HepG2 (cell line): Measurements from ENCODE around the gene NUDT1. TPM values are rescaled to one million over a fixed set of nuclear protein-coding genes. Genes with fewer than 3 reads are reported as not detected.

Experiments used
- ATAC-seq: fragments of 200-7000 bp; cut with Tn5 transposase; 3 replicates; pipeline ENCODE4 v1.9.1; 2020; ENCODE audit warnings: mild to moderate bottlenecking, moderate library complexity
- BruUV-seq: library from RNA; stranded (reverse); fragments of 400-500 nt; replicated peaks from 2 replicates; lab custom pipeline; 2021; lab: Mats Ljungman, UMichigan
- CTCF ChIA-PET: fragments of 300-600 bp; formaldehyde crosslinking; extraction: SDS; loops from one replicate; lab custom pipeline; 2021; ENCODE audit warnings: low total read pairs, inconsistent platforms, low intra/inter-chr PET ratio; lab: Yijun Ruan, JAX
- POLR2A ChIA-PET: fragments of 350-600 bp; sonication (Branson Sonifier 250); formaldehyde crosslinking; loops from one replicate; lab custom pipeline; 2020; ENCODE audit warnings: antibody characterized with exemption, inconsistent platforms; lab: Yijun Ruan, JAX
- DNase-seq: peaks from one replicate; pipeline ENCODE4 v3.0.0-alpha.2; 2015; ENCODE audit warnings: low spot score
- FAIRE-seq: peaks from 3 replicates; lab custom pipeline; 2011; peaks lifted over from hg19 to GRCh38; lab: Jason Lieb, UNC
- H2AFZ ChIP-seq: one replicate; pipeline ENCODE4 v1.6.1; 2011; ENCODE audit warnings: low read length, inconsistent platforms
- H3K27ac ChIP-seq: fragments of 300-600 bp; 3 replicates; pipeline ENCODE4 v1.8.0; 2011; ENCODE audit warnings: mixed run types, mild to moderate bottlenecking, mixed read lengths, low read length, inconsistent platforms; ENCODE audit not compliant: insufficient read depth; ENCODE audit errors: extremely low read length
- H3K27me3 ChIP-seq, 2 experiments: fragments of 200-600 bp in 1 of 2; 2 replicates in 1 of 2; 3 replicates in 1 of 2; pipeline versions ENCODE4 v1.6.0 to v1.8.0; 2011; ENCODE audit warnings: low read length in 2 of 2, mild to moderate bottlenecking in 2 of 2, moderate library complexity in 2 of 2, inconsistent platforms in 1 of 2; ENCODE audit not compliant: insufficient read depth in 2 of 2, control insufficient read depth in 1 of 2
- H3K36me3 ChIP-seq, 2 experiments: fragments of 200-600 bp in 1 of 2; replicated peaks in 1 of 2; 2 replicates in 1 of 2; 3 replicates in 1 of 2; pipeline versions ENCODE4 v1.5.1 to v1.8.0; 2011; ENCODE audit warnings: low read length in 2 of 2, inconsistent platforms in 1 of 2; ENCODE audit not compliant: insufficient read depth in 2 of 2, control insufficient read depth in 1 of 2
- H3K4me1 ChIP-seq: 2 replicates; pipeline ENCODE4 v1.5.1; 2012; ENCODE audit warnings: low read length, inconsistent platforms; ENCODE audit not compliant: insufficient read depth
- H3K4me2 ChIP-seq: 2 replicates; pipeline ENCODE4 v1.6.0; 2011; ENCODE audit warnings: low read depth, low read length, inconsistent platforms
- H3K4me3 ChIP-seq, 3 experiments: fragments of 200-600 bp in 1 of 3; sonication (generic), shearing (Covaris generic) in 1 of 3; replicated peaks in 1 of 3; 2 replicates each; pipeline ENCODE4 v1.5.1; 2011 to 2016; ENCODE audit warnings: low read length in 3 of 3, inconsistent platforms in 2 of 3, low read depth in 2 of 3, mild to moderate bottlenecking in 2 of 3, control low read depth in 1 of 3, mixed read lengths in 1 of 3; ENCODE audit not compliant: insufficient read depth in 1 of 3
- H3K79me2 ChIP-seq: one replicate; pipeline ENCODE4 v1.6.1; 2011; ENCODE audit warnings: low read length, inconsistent platforms; ENCODE audit not compliant: insufficient read depth
- H3K9ac ChIP-seq: 2 replicates; pipeline ENCODE4 v1.6.0; 2011; ENCODE audit warnings: mild to moderate bottlenecking, low read depth, low read length, inconsistent platforms; ENCODE audit not compliant: insufficient read depth
- H3K9me3 ChIP-seq: 2 replicates; pipeline ENCODE4 v1.5.1; 2012; ENCODE audit warnings: mild to moderate bottlenecking, low read length
- H4K20me1 ChIP-seq: 2 replicates; pipeline ENCODE4 v1.6.0; 2011; ENCODE audit warnings: inconsistent platforms, mild to moderate bottlenecking, low read length, moderate library complexity; ENCODE audit not compliant: insufficient read depth
- ATF7-NPFF ChIP-seq: sonication (generic); formaldehyde crosslinking; IDR thresholded peaks from 2 replicates; pipeline ENCODE4 v1.8.1; 2023; ENCODE audit warnings: mild to moderate bottlenecking, low read depth, missing genetic modification reagents, moderate library complexity
- EEA1 ChIP-seq: sonication (generic); formaldehyde crosslinking; IDR thresholded peaks from 2 replicates; pipeline ENCODE4 v1.5.1; 2020; ENCODE audit warnings: mild to moderate bottlenecking, missing genetic modification reagents, borderline replicate concordance
- FOXJ3 ChIP-seq: sonication (generic); formaldehyde crosslinking; IDR thresholded peaks from 2 replicates; pipeline ENCODE4 v1.4.0; 2020; ENCODE audit warnings: missing genetic modification reagents, mild to moderate bottlenecking, borderline replicate concordance
- MXI1 ChIP-seq: IDR thresholded peaks from 3 replicates; pipeline ENCODE4 v1.6.1; 2012; ENCODE audit warnings: low read depth, low read length, inconsistent platforms, borderline replicate concordance
- ZNF350 ChIP-seq: sonication (generic); formaldehyde crosslinking; IDR thresholded peaks from 2 replicates; pipeline ENCODE4 v1.4.0; 2020; ENCODE audit warnings: mild to moderate bottlenecking, low read depth, missing genetic modification reagents, borderline replicate concordance
- ZNF430 ChIP-seq: sonication (generic); formaldehyde crosslinking; IDR thresholded peaks from 2 replicates; pipeline ENCODE4 v1.9.0; 2021; ENCODE audit warnings: mild to moderate bottlenecking, missing genetic modification reagents
- WGBS: methylation state at CpG from one replicate; pipeline ENCODE4 v1.1.6; 2017; ENCODE audit warnings: low lambda C conversion rate; 5-methylcytosine and 5-hydroxymethylcytosine counted together
- in situ Hi-C: cut with HindIII; loops from 2 replicates; pipeline ENCODE4 v1.10.0; 2017; ENCODE audit warnings: low pct_unique_long_range_greater_than_20kb; ENCODE audit not compliant: extremely low pct_ligation_motif_present
- intact Hi-C: fragments of 100-400 bp; cut with micrococcal nuclease; formaldehyde crosslinking; loops from one replicate; pipeline ENCODE4 v1.10.0; 2022; ENCODE audit not compliant: unreplicated experiment
- polyA plus RNA-seq, 8 experiments: library from polyadenylated mRNA; depleted of rRNA in 3 of 8; stranded (reverse) in 7 of 8; unstranded in 1 of 8; fragments of >200 nt; fragmentation: Illumina TruSeq in 4 of 8; extraction: Trizol in 4 of 8; gene quantifications; 2 replicates each; pipeline versions ENCODE4 v1.2.1 to v1.2.3, GENCODE V29; 2011 to 2016; ENCODE audit warnings: low read depth in 4 of 8, missing spikeins in 1 of 8, mixed read lengths in 1 of 8; ENCODE audit not compliant: insufficient read depth in 1 of 8
- total RNA-seq, 5 experiments: library from RNA; depleted of rRNA; stranded (reverse); fragments of >200 nt; fragmentation: Illumina TruSeq; extraction: Trizol; gene quantifications; 2 replicates each; pipeline ENCODE4 v1.2.3, GENCODE V29; 2016; ENCODE audit warnings: low read depth in 1 of 5
- TF ChIP-seq, protein P1 (sequence below): sonication (generic); formaldehyde crosslinking; IDR thresholded peaks from 2 replicates; pipeline ENCODE4 v1.4.0; 2020; ENCODE audit warnings: missing genetic modification reagents
- TF ChIP-seq, protein P2 (sequence below), 2 experiments: sonication (generic) in 1 of 2; formaldehyde crosslinking in 1 of 2; IDR thresholded peaks; 2 replicates each; pipeline versions ENCODE4 v1.4.0 to v1.6.1; 2016 to 2020; ENCODE audit warnings: borderline replicate concordance in 1 of 2, low read depth in 1 of 2, mild to moderate bottlenecking in 1 of 2, missing genetic modification reagents in 1 of 2
- TF ChIP-seq, protein P3 (sequence below): sonication (generic); formaldehyde crosslinking; IDR thresholded peaks from 2 replicates; pipeline ENCODE4 v1.4.0; 2020; ENCODE audit warnings: missing genetic modification reagents

The NUDT1 gene
- total and polyA plus RNA-seq, 2 of the 13 experiments (the other 11 are each of a cell fraction or from before 2014, with no cell fraction given), result 9.1 to 26.8 TPM

DNA sequence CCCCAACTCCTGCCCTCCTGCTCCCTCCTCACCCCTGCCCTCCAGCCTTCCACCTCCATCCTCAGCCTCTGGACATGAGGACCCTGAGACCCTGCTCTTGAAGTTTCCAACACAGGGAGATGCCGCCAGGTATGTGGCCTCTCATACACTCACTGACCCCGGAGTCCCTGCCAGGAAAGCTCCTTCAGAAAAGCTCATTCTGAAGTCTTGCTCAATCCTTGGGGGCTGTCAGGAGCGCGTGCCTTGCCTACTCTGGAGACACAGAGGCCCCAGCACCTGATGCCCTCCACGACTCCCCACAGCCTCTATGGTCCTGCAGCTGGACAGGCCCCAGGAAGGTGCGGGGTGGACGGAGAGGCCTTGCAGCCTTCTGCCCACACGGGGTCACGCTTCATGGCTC, 11.0 kb downstream of the NUDT1 start:
- H3K79me2 ChIP-seq, result no peaks in the 10 kb centered on the region
- no peak overlapping the region for H3K4me2 ChIP-seq
- CTCF ChIA-PET, result no interaction called here
- no peak overlapping the region for H3K27ac ChIP-seq
- TF ChIP-seq MXI1, result no peak
- TF ChIP-seq, protein P1, sequence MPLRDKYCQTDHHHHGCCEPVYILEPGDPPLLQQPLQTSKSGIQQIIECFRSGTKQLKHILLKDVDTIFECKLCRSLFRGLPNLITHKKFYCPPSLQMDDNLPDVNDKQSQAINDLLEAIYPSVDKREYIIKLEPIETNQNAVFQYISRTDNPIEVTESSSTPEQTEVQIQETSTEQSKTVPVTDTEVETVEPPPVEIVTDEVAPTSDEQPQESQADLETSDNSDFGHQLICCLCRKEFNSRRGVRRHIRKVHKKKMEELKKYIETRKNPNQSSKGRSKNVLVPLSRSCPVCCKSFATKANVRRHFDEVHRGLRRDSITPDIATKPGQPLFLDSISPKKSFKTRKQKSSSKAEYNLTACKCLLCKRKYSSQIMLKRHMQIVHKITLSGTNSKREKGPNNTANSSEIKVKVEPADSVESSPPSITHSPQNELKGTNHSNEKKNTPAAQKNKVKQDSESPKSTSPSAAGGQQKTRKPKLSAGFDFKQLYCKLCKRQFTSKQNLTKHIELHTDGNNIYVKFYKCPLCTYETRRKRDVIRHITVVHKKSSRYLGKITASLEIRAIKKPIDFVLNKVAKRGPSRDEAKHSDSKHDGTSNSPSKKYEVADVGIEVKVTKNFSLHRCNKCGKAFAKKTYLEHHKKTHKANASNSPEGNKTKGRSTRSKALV, result no peak
- TF ChIP-seq FOXJ3 (CRISPR knock-in tag), result no peak
- TF ChIP-seq, protein P2, sequence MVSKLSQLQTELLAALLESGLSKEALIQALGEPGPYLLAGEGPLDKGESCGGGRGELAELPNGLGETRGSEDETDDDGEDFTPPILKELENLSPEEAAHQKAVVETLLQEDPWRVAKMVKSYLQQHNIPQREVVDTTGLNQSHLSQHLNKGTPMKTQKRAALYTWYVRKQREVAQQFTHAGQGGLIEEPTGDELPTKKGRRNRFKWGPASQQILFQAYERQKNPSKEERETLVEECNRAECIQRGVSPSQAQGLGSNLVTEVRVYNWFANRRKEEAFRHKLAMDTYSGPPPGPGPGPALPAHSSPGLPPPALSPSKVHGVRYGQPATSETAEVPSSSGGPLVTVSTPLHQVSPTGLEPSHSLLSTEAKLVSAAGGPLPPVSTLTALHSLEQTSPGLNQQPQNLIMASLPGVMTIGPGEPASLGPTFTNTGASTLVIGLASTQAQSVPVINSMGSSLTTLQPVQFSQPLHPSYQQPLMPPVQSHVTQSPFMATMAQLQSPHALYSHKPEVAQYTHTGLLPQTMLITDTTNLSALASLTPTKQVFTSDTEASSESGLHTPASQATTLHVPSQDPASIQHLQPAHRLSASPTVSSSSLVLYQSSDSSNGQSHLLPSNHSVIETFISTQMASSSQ (IDR thresholded peaks at IDR 0.05; ENCODE audit: low read depth), result no peak
- TF ChIP-seq, protein P2 (CRISPR knock-in tag; IDR thresholded peaks at IDR 0.05; ENCODE audit: borderline replicate concordance), result no peak
- TF ChIP-seq, protein P3, sequence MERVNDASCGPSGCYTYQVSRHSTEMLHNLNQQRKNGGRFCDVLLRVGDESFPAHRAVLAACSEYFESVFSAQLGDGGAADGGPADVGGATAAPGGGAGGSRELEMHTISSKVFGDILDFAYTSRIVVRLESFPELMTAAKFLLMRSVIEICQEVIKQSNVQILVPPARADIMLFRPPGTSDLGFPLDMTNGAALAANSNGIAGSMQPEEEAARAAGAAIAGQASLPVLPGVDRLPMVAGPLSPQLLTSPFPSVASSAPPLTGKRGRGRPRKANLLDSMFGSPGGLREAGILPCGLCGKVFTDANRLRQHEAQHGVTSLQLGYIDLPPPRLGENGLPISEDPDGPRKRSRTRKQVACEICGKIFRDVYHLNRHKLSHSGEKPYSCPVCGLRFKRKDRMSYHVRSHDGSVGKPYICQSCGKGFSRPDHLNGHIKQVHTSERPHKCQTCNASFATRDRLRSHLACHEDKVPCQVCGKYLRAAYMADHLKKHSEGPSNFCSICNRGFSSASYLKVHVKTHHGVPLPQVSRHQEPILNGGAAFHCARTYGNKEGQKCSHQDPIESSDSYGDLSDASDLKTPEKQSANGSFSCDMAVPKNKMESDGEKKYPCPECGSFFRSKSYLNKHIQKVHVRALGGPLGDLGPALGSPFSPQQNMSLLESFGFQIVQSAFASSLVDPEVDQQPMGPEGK (CRISPR knock-in tag), result no peak
- TF ChIP-seq ZNF350 (CRISPR knock-in tag), result no peak
- TF ChIP-seq EEA1 (CRISPR knock-in tag), result no peak
- TF ChIP-seq ZNF430 (CRISPR knock-in tag), result no peak
- TF ChIP-seq ATF7-NPFF (CRISPR knock-in tag), result no peak
- no peaks in the 10 kb centered on the region for H3K9me3 ChIP-seq
- 95% methylated on average over 5 of the region's 9 CpGs for WGBS
- DNase-seq (no peak), FAIRE-seq (no peak), ATAC-seq (no peak)
- no peak overlapping the region for H3K9ac ChIP-seq
- no peak overlapping the region for H2AFZ ChIP-seq
- POLR2A ChIA-PET, result no interaction called here
- no peaks in the 10 kb centered on the region for H3K27me3 ChIP-seq
- H3K4me3 ChIP-seq, result no peak overlapping the region
- peaks cover 6 to 23% of the 10 kb centered on the region in 2 experiments; a peak in 3 of 5 replicates for H3K36me3 ChIP-seq
- no peaks in the 10 kb centered on the region for H3K4me1 ChIP-seq
- intact Hi-C loops (no loop called here), in situ Hi-C loops (loop anchor here (10.0 kb wide), 1 partner anchor 52 kb away; no protein-coding TSS in a partner anchor)
- no peaks in the 10 kb centered on the region for H4K20me1 ChIP-seq
- no TSS peak for BruUV-seq
